GM12801 (cell line): ENCODE measurements around the gene BSG.

Experiments used
- TF ChIP-seq, protein P1 (sequence below): IDR thresholded peaks from one replicate; pipeline ENCODE4 v1.5.1; 2011; ENCODE audit warnings: control low read depth; ENCODE audit not compliant: insufficient read length; ENCODE audit errors: extremely low read depth

BSG gene

DNA sequence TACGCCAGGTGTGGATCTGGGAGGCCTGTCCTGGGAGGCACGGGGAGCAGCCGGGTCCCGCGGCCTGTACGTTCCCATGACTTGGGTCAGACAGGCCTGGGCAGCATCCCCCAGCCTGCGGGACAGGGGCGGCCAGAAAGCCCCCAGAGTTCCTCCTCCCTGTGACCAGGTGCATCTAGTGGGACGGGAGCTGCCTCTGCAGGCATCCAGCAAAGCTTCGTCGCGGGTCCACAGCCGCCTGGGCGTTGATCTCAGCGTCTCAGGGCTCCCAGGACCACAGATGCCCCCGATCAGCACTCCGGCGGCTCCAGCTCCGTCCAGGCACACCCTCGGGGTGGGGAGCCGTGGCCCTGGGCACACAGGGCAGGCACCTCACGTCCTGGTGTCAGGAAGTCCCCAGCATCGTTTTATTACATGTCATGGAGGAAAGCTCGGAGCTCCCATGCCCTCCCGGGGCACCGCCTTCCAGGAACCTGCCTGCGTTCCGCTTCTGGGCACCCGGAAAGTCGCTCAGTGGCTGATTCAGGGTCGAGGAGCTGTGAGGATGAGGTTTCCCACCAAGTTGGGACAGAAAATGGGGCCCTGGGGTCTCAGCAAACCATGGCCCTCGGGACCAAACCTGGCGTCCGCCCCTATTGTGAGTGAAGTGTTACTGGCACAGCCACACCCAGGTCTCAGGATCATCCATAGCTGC lies 30.1 kb upstream of the BSG start:
- TF ChIP-seq, protein P1, sequence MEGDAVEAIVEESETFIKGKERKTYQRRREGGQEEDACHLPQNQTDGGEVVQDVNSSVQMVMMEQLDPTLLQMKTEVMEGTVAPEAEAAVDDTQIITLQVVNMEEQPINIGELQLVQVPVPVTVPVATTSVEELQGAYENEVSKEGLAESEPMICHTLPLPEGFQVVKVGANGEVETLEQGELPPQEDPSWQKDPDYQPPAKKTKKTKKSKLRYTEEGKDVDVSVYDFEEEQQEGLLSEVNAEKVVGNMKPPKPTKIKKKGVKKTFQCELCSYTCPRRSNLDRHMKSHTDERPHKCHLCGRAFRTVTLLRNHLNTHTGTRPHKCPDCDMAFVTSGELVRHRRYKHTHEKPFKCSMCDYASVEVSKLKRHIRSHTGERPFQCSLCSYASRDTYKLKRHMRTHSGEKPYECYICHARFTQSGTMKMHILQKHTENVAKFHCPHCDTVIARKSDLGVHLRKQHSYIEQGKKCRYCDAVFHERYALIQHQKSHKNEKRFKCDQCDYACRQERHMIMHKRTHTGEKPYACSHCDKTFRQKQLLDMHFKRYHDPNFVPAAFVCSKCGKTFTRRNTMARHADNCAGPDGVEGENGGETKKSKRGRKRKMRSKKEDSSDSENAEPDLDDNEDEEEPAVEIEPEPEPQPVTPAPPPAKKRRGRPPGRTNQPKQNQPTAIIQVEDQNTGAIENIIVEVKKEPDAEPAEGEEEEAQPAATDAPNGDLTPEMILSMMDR: no peak

DNA sequence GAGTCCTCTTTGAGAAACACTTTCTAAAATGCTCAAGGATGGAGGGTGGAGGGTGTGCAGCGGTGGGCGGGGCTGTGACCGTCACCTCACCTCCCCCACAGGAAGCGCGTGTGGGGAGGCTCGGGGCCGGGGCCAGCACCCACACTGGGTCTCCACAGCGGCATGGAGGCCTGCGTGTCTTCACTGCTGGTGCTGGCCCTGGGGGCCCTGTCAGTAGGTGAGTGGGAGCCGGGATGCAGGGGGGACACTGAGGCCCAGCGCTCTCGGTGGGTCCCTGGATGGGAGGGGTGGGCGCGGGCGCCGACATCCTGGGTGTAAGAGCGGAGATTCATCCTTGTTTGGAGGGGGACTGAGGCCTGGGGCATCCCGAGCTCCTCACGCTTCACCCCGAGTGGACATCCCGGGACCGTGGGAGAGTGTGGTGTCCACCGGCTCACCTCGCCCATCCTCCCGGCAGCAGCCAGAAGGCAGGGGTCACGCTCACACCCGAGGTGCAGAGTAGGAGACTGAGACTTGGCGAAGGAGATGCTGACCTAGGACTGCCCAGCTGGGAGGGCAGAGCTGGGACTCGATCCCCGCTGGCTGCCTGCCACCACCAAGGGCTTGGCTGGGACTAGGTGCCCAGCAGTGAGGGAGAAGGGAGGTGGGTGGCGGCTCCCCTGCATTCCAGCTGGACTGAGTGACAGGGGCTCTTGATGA lies 28.3 kb upstream of the BSG start, which contains the start of gene GZMM:
GZMM (plus strand) TSS at position 144 of the 699 bp plus-strand sequence; CDS start at position 163, 19 bp downstream.
- TF ChIP-seq, protein P1: no peak

DNA sequence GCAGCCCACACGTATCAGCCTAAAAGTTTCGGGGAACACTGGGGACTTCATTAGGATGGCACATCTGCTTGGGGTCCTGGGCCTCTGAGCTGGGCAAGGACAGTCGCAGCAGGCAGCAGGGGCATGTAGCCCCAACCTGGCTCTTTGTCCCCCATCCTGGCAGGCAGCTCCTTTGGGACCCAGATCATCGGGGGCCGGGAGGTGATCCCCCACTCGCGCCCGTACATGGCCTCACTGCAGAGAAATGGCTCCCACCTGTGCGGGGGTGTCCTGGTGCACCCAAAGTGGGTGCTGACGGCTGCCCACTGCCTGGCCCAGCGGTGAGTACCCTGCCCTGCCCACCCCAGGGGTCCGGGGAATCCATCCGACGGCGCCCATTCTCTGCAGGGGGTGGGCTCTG lies 25.3 kb upstream of the BSG start:
- TF ChIP-seq, protein P1: no peak

DNA sequence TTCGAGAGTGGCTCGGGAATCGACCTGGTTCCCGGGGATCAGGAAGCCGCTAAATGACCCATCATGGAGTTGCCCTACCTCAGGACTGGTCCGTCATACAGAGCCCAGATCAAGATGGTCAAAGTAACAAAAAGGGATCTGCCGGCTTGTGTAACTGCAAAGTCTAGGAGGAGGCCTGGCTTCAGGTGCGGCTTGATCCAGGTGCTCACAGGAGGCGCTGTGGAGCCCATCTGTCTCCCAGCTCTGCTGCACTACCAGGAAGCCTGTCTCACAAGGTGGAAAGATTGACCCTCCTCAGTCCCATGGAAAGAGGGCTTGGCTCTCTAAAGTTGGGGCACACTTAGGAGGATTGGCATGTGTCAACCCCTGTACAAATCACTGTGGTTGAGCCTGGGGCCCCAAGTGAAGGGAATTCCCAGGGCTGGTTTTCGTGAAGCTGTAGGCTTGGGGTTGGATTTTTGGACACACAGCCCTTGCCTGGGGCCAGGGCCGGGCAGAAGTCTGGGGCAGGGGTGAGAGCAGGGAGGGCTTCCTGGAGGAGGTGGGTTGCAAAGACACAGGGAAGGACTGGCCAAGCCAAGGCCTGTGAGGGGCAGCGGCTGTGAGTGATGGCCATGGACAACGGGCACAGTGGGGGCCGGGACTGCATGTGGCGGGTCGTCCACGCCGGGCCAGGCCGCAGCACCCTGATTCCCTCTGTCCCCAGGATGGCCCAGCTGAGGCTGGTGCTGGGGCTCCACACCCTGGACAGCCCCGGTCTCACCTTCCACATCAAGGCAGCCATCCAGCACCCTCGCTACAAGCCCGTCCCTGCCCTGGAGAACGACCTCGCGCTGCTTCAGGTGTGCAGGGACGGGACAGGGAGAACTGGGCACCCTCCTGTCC lies 24.3 kb upstream of the BSG start:
- TF ChIP-seq, protein P1: no peak

DNA sequence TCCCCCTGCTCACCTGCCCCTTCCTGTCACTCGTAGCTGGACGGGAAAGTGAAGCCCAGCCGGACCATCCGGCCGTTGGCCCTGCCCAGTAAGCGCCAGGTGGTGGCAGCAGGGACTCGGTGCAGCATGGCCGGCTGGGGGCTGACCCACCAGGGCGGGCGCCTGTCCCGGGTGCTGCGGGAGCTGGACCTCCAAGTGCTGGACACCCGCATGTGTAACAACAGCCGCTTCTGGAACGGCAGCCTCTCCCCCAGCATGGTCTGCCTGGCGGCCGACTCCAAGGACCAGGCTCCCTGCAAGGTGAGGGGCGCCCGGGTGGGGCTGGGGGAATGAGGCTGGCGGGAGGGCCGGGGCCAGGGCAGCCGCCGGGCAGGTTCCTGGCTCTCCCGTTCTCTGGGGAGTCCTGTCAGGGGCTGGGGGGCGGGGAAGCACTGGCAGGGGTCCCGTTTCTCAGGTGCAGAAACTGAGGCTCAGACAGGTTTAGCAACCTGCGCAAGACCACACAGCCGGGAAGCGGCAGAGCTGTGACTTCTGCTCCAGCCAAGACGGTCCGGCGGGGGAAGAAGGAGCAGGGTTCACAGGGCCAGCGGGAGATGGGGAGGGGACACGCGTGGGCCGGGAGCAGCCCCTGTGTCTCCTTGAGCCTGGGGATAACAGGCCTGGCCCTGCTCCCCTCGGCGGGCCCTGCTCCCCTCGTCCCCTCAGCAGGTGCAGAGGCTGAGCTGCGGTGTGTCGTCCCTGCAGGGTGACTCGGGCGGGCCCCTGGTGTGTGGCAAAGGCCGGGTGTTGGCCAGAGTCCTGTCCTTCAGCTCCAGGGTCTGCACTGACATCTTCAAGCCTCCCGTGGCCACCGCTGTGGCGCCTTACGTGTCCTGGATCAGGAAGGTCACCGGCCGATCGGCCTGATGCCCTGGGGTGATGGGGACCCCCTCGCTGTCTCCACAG lies 23.2 kb upstream of the BSG start:
- TF ChIP-seq, protein P1: no peak

DNA sequence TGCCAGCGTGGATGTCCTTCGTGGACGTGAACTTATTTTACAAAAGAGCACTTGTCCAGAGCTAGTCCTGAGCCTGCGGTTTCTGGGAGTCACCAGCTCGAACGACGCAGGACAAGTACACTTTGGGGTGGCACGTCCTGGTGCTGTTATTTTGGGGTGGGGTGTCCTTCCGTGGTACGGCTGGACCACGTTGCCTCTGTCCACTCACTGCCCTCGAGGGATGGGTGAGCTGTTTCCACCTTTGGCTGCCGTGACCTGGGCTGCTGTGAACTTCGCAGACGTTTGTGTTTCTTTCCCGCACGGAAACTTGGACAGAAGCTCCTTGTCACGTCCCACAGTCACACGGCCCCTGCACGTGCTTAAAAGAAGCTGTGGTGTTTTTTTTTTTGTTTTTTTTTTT lies 17.6 kb upstream of the BSG start:
- TF ChIP-seq, protein P1: no peak

DNA sequence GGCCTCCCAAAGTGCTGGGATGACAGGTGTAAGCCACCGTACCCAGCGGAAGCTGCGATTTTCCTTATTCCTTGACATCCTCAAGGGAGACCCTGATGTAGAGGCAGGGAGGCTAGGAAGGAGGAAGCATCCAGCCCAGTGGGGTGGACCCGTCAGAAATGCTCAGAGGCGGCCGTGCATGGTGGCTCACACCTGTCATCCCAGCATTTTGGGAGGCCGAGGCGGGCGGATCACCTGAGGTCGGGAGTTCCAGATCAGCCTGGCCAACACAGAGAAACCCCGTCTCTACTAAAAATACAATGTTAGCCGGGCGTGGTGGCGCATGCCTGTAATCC lies 17.0 kb upstream of the BSG start:
- TF ChIP-seq, protein P1: no peak
